ENCODE data around the gene C6orf52.

The C6orf52 gene

GRCh38 chr6:10687582-10687981 lies 6.8 kb downstream of the C6orf52 start:
- Histone ChIP-seq H2BK5ac (ENCODE audit: low read depth, low read length, poor library complexity) (no peak overlapping the region), H3K79me2 (ENCODE audit: control insufficient read depth, insufficient read depth, low read length, poor library complexity) (no peaks in the 10 kb centered on the region), H3K36me3 (ENCODE audit: control insufficient read depth in 1 of 2, insufficient read depth in 2 of 2, low read length in 2 of 2) (no peaks in the 10 kb centered on the region), H3K4ac (ENCODE audit: low read depth, low read length) (no peak overlapping the region), H3K27ac (ENCODE audit: low read depth, low read length) (no peak overlapping the region), H4K8ac (ENCODE audit: low read depth, low read length) (no peak overlapping the region), H4K91ac (ENCODE audit: low read depth, low read length) (no peak overlapping the region), H2BK120ac (ENCODE audit: insufficient read depth, low read length, poor library complexity) (no peak overlapping the region), H3K9ac (ENCODE audit: low read length) (no peak overlapping the region), H3K14ac (ENCODE audit: low read length) (no peak overlapping the region), H3K27me3 (ENCODE audit: insufficient read depth, low read length) (no peaks in the 10 kb centered on the region), H3K4me1 (ENCODE audit: control insufficient read depth in 1 of 2, insufficient read depth in 2 of 2, low read length in 2 of 2) (peaks cover 5 to 6% of the 10 kb centered on the region in 2 experiments), H3K4me2 (ENCODE audit: low read length) (no peak overlapping the region), H3K79me1 (ENCODE audit: low read length) (peaks cover 5% of the 10 kb centered on the region), H3K4me3 (ENCODE audit: low read depth, low read length) (no peak overlapping the region), H3K23ac (ENCODE audit: low read length) (no peak overlapping the region), H3K18ac (ENCODE audit: low read length) (no peak overlapping the region), H2AK5ac (ENCODE audit: low read length) (no peak overlapping the region), H4K12ac (ENCODE audit: low read depth, low read length) (no peak overlapping the region), H2AFZ (ENCODE audit: insufficient read depth, low read length, poor library complexity) (no peak overlapping the region), H2BK12ac (ENCODE audit: low read length) (no peak overlapping the region), H3K9me3 (ENCODE audit: insufficient read depth, low read depth, low read length) (no peaks in the 10 kb centered on the region)
- WGBS (ENCODE audit: extremely low coverage, insufficient coverage, insufficient read length): no CpG with 5 or more reads among the region's 6 CpGs
- DNase-seq: no peak

GRCh38 chr6:10686901-10687300 lies 7.5 kb downstream of the C6orf52 start:
- H3K9ac ChIP-seq (ENCODE audit: low read length): no peak overlapping the region
- no peak overlapping the region for H3K18ac ChIP-seq (ENCODE audit: low read length)
- H4K8ac ChIP-seq (ENCODE audit: low read depth, low read length): no peak overlapping the region
- no peaks in the 10 kb centered on the region for H3K9me3 ChIP-seq (ENCODE audit: insufficient read depth, low read depth, low read length)
- H2AFZ ChIP-seq (ENCODE audit: insufficient read depth, low read length, poor library complexity): no peak overlapping the region
- no peak overlapping the region for H4K91ac ChIP-seq (ENCODE audit: low read depth, low read length)
- no peak overlapping the region for H2BK5ac ChIP-seq (ENCODE audit: low read depth, low read length, poor library complexity)
- no peaks in the 10 kb centered on the region for H3K27me3 ChIP-seq (ENCODE audit: insufficient read depth, low read length)
- no peak overlapping the region for H3K23ac ChIP-seq (ENCODE audit: low read length)
- no peaks in the 10 kb centered on the region for H3K36me3 ChIP-seq (ENCODE audit: control insufficient read depth in 1 of 2, insufficient read depth in 2 of 2, low read length in 2 of 2)
- peaks cover 3 to 5% of the 10 kb centered on the region in 2 experiments for H3K4me1 ChIP-seq (ENCODE audit: control insufficient read depth in 1 of 2, insufficient read depth in 2 of 2, low read length in 2 of 2)
- no CpG with 5 or more reads among the region's 8 CpGs for WGBS (ENCODE audit: extremely low coverage, insufficient coverage, insufficient read length)
- no peak overlapping the region for H3K4me3 ChIP-seq (ENCODE audit: low read depth, low read length)
- no peak overlapping the region for H3K4me2 ChIP-seq (ENCODE audit: low read length)
- no peaks in the 10 kb centered on the region for H3K79me2 ChIP-seq (ENCODE audit: control insufficient read depth, insufficient read depth, low read length, poor library complexity)
- no peak overlapping the region for H2AK5ac ChIP-seq (ENCODE audit: low read length)
- no peak overlapping the region for H2BK12ac ChIP-seq (ENCODE audit: low read length)
- H3K79me1 ChIP-seq (ENCODE audit: low read length): peaks cover 5% of the 10 kb centered on the region
- H2BK120ac ChIP-seq (ENCODE audit: insufficient read depth, low read length, poor library complexity): no peak overlapping the region
- H3K14ac ChIP-seq (ENCODE audit: low read length): no peak overlapping the region
- no peak overlapping the region for H3K27ac ChIP-seq (ENCODE audit: low read depth, low read length)
- DNase-seq: no peak
- H3K4ac ChIP-seq (ENCODE audit: low read depth, low read length): no peak overlapping the region
- no peak overlapping the region for H4K12ac ChIP-seq (ENCODE audit: low read depth, low read length)

- no peak overlapping the region for H4K12ac ChIP-seq (ENCODE audit: low read depth, low read length)
- no CpG with 5 or more reads among the region's 3 CpGs for WGBS (ENCODE audit: extremely low coverage, insufficient coverage, insufficient read length)
- H3K14ac ChIP-seq (ENCODE audit: low read length): no peak overlapping the region
Observed at GRCh38 chr6:10685092-10685915, 9.1 kb downstream of the C6orf52 start.

DNA sequence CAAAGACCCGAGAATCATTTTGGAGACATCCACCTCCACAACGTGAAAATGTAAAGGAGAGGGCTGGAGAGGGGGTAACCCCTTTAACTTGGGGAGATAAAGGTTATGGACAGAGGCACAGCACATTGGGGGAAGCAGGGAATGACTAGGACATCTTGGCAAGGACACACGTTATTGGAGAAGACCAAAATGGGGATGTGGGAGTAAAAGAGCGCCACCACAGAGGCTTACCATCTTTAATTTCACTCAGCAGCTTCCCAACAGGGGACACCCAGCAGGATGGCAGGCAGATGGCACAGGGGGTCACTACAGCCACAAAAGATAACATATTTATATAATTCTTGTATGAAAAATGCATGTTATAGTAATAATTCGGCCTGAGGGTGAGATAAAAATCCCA lies 9.8 kb downstream of the C6orf52 start:
- no peak overlapping the region for H2BK12ac ChIP-seq (ENCODE audit: low read length)
- H3K27ac ChIP-seq (ENCODE audit: low read depth, low read length): no peak overlapping the region
- H2BK5ac ChIP-seq (ENCODE audit: low read depth, low read length, poor library complexity): no peak overlapping the region
- no CpG with 5 or more reads among the region's 5 CpGs for WGBS (ENCODE audit: extremely low coverage, insufficient coverage, insufficient read length)
- no peak overlapping the region for H4K12ac ChIP-seq (ENCODE audit: low read depth, low read length)
- H2BK120ac ChIP-seq (ENCODE audit: insufficient read depth, low read length, poor library complexity): no peak overlapping the region
- H3K23ac ChIP-seq (ENCODE audit: low read length): no peak overlapping the region
- no peak overlapping the region for H2AK5ac ChIP-seq (ENCODE audit: low read length)
- no peaks in the 10 kb centered on the region for H3K36me3 ChIP-seq (ENCODE audit: control insufficient read depth in 1 of 2, insufficient read depth in 2 of 2, low read length in 2 of 2)
- H3K4me1 ChIP-seq (ENCODE audit: control insufficient read depth in 1 of 2, insufficient read depth in 2 of 2, low read length in 2 of 2): no peaks in the 10 kb centered on the region
- H2AFZ ChIP-seq (ENCODE audit: insufficient read depth, low read length, poor library complexity): no peak overlapping the region
- no peaks in the 10 kb centered on the region for H3K9me3 ChIP-seq (ENCODE audit: insufficient read depth, low read depth, low read length)
- H3K79me1 ChIP-seq (ENCODE audit: low read length): no peaks in the 10 kb centered on the region
- no peak overlapping the region for H4K8ac ChIP-seq (ENCODE audit: low read depth, low read length)
- H3K79me2 ChIP-seq (ENCODE audit: control insufficient read depth, insufficient read depth, low read length, poor library complexity): no peaks in the 10 kb centered on the region
- no peak overlapping the region for H3K9ac ChIP-seq (ENCODE audit: low read length)
- no peaks in the 10 kb centered on the region for H3K27me3 ChIP-seq (ENCODE audit: insufficient read depth, low read length)
- no peak overlapping the region for H3K14ac ChIP-seq (ENCODE audit: low read length)
- H3K4ac ChIP-seq (ENCODE audit: low read depth, low read length): no peak overlapping the region
- no peak for DNase-seq
- no peak overlapping the region for H3K18ac ChIP-seq (ENCODE audit: low read length)
- H3K4me3 ChIP-seq (ENCODE audit: low read depth, low read length): no peak overlapping the region
- H3K4me2 ChIP-seq (ENCODE audit: low read length): no peak overlapping the region
- H4K91ac ChIP-seq (ENCODE audit: low read depth, low read length): no peak overlapping the region

More at GRCh38 chr6:10685092-10685915, 9.1 kb downstream of the C6orf52 start:
- H4K8ac ChIP-seq (ENCODE audit: low read depth, low read length): no peak overlapping the region
- no peak overlapping the region for H2BK12ac ChIP-seq (ENCODE audit: low read length)
- DNase-seq: no peak
- H4K91ac ChIP-seq (ENCODE audit: low read depth, low read length): no peak overlapping the region
- no peak overlapping the region for H3K4me3 ChIP-seq (ENCODE audit: low read depth, low read length)
- no peak overlapping the region for H2AFZ ChIP-seq (ENCODE audit: insufficient read depth, low read length, poor library complexity)
- no peak overlapping the region for H2BK120ac ChIP-seq (ENCODE audit: insufficient read depth, low read length, poor library complexity)
- H3K9ac ChIP-seq (ENCODE audit: low read length): no peak overlapping the region
- no peak overlapping the region for H3K27ac ChIP-seq (ENCODE audit: low read depth, low read length)
- H3K4ac ChIP-seq (ENCODE audit: low read depth, low read length): no peak overlapping the region
- peaks cover 3% of the 10 kb centered on the region for H3K79me1 ChIP-seq (ENCODE audit: low read length)
- H2BK5ac ChIP-seq (ENCODE audit: low read depth, low read length, poor library complexity): no peak overlapping the region
- H3K9me3 ChIP-seq (ENCODE audit: insufficient read depth, low read depth, low read length): no peaks in the 10 kb centered on the region
- H3K4me1 ChIP-seq (ENCODE audit: control insufficient read depth in 1 of 2, insufficient read depth in 2 of 2, low read length in 2 of 2): peaks cover 3% of the 10 kb centered on the region in 2 experiments
- no peak overlapping the region for H3K18ac ChIP-seq (ENCODE audit: low read length)
- H3K23ac ChIP-seq (ENCODE audit: low read length): no peak overlapping the region
- H3K4me2 ChIP-seq (ENCODE audit: low read length): no peak overlapping the region
- H3K36me3 ChIP-seq (ENCODE audit: control insufficient read depth in 1 of 2, insufficient read depth in 2 of 2, low read length in 2 of 2): no peaks in the 10 kb centered on the region
- no peaks in the 10 kb centered on the region for H3K27me3 ChIP-seq (ENCODE audit: insufficient read depth, low read length)
- H2AK5ac ChIP-seq (ENCODE audit: low read length): no peak overlapping the region
- no peaks in the 10 kb centered on the region for H3K79me2 ChIP-seq (ENCODE audit: control insufficient read depth, insufficient read depth, low read length, poor library complexity)

Measured in trophoblast cell (in vitro differentiated cells and primary cell).